CD4-positive, alpha-beta T cell (primary cell): Measurements from ENCODE around the gene IGF1R. TPM values are rescaled to one million over a fixed set of nuclear protein-coding genes. Genes with fewer than 3 reads are reported as not detected.

Source experiments
- ATAC-seq: fragments of 200-7000 bp; cut with Tn5 transposase; one replicate; pipeline ENCODE4 v1.10.0; 2022; ENCODE audit warnings: mild to moderate bottlenecking; ENCODE audit not compliant: poor library complexity
- CTCF ChIA-PET: fragments of 350-600 bp; sonication (Branson Sonifier 250); formaldehyde crosslinking; loops from one replicate; lab custom pipeline; 2021; ENCODE audit warnings: antibody characterized with exemption, inconsistent platforms; lab: Charles Lee
- POLR2A ChIA-PET: fragments of 350-600 bp; sonication (Branson Sonifier 250); formaldehyde crosslinking; loops from one replicate; lab custom pipeline; 2021; ENCODE audit warnings: antibody characterized with exemption, inconsistent platforms; lab: Charles Lee
- DNase-seq, 14 experiments: peaks; one replicate each; pipeline ENCODE4 v3.0.0-alpha.2; 2013 to 2020; ENCODE audit warnings: mixed read lengths in 2 of 14
- H3K27ac ChIP-seq, 2 donors: one replicate each; pipeline versions ENCODE4 v1.5.1 to v1.7.0; 2013; ENCODE audit warnings: low read length in 2 of 2, low read depth in 1 of 2, mild to moderate bottlenecking in 1 of 2
- H3K27me3 ChIP-seq, 2 experiments: 1 replicate in 1 of 2; 2 replicates in 1 of 2; pipeline versions ENCODE4 v1.6.1 to v1.7.0; 2013; ENCODE audit warnings: low read length in 2 of 2, control low read depth in 1 of 2, mild to moderate bottlenecking in 1 of 2, moderate library complexity in 1 of 2; ENCODE audit not compliant: insufficient read depth in 2 of 2, control insufficient read depth in 1 of 2
- H3K36me3 ChIP-seq: one replicate; pipeline ENCODE4 v1.6.1; 2013; ENCODE audit warnings: low read length, control low read depth; ENCODE audit not compliant: insufficient read depth
- H3K4me1 ChIP-seq: one replicate; pipeline ENCODE4 v1.6.1; 2013; ENCODE audit warnings: low read length, control low read depth; ENCODE audit not compliant: insufficient read depth
- H3K4me3 ChIP-seq: one replicate; pipeline ENCODE4 v1.5.1; 2013; ENCODE audit warnings: mild to moderate bottlenecking, low read length, moderate library complexity
- H3K9me3 ChIP-seq, 2 experiments: 1 replicate in 1 of 2; 2 replicates in 1 of 2; pipeline versions ENCODE4 v1.6.1 to v1.7.0; 2013; ENCODE audit warnings: low read length in 2 of 2, mild to moderate bottlenecking in 2 of 2, control low read depth in 1 of 2, moderate library complexity in 1 of 2; ENCODE audit not compliant: control insufficient read depth in 1 of 2, insufficient read depth in 1 of 2
- H3K27ac Mint-ChIP-seq: one replicate; pipeline ENCODE4 v1.8.0; 2020; ENCODE audit warnings: mixed read lengths
- H3K27me3 Mint-ChIP-seq: one replicate; pipeline ENCODE4 v1.8.0; 2021; ENCODE audit warnings: mixed read lengths
- H3K36me3 Mint-ChIP-seq: one replicate; pipeline ENCODE4 v1.8.0; 2021; ENCODE audit warnings: low read depth, mixed read lengths
- H3K4me1 Mint-ChIP-seq: one replicate; pipeline ENCODE4 v1.8.0; 2021; ENCODE audit warnings: low read depth, mixed read lengths
- H3K4me3 Mint-ChIP-seq: one replicate; pipeline ENCODE4 v1.8.0; 2020; ENCODE audit warnings: mild to moderate bottlenecking, mixed read lengths
- H3K9me3 Mint-ChIP-seq: one replicate; pipeline ENCODE4 v1.8.0; 2020; ENCODE audit warnings: mixed read lengths
- intact Hi-C, 2 experiments: fragments of 100-400 bp; cut with DNase I in 1 of 2; cut with micrococcal nuclease in 1 of 2; formaldehyde crosslinking; loops; one replicate each; pipeline versions ENCODE4 v1.15.1 to v1.9.0; 2023 to 2025; cut with DNase I, micrococcal nuclease
- total RNA-seq, 174 experiments: library from RNA in 2 of 174; stranded (reverse) in 2 of 174; gene quantifications; one replicate each; pipeline ENCODE4 v1.2.3 and lab custom pipeline; 2021 to 2026
- TF ChIP-seq, protein P1 (sequence below): fragments of 200-600 bp; IDR thresholded peaks from one replicate; pipeline ENCODE4 v1.8.0; 2022; ENCODE audit warnings: antibody characterized with exemption, mild to moderate bottlenecking

Gene IGF1R
- total RNA-seq, 2 experiments from 2014 or later: 39.2 to 40.3 TPM

- Mint-ChIP-seq H3K4me1 (peaks cover 54% of the 10 kb centered on the region), H3K36me3 (no peaks in the 10 kb centered on the region), H3K27me3 (no peaks in the 10 kb centered on the region), H3K27ac (no peak overlapping the region), H3K4me3 (no peak overlapping the region), H3K9me3 (no peaks in the 10 kb centered on the region)
- ATAC-seq (no peak), DNase-seq (no peak)
- no peak overlapping the region for H3K27ac ChIP-seq
- ChIA-PET POLR2A (interaction anchor here (1.3 kb wide), 1 partner anchor 132 kb away, joined by 3 read pairs; no protein-coding TSS in a partner anchor), CTCF (interaction anchor here (0.9 to 2.4 kb wide), 10 partner anchors 9 to 298 kb away, joined by 3 to 24 read pairs (median 3); no protein-coding TSS in a partner anchor)
- no peak overlapping the region for H3K4me3 ChIP-seq
- H3K36me3 ChIP-seq: no peaks in the 10 kb centered on the region
- H3K27me3 ChIP-seq: no peaks in the 10 kb centered on the region
- H3K9me3 ChIP-seq: no peaks in the 10 kb centered on the region
- TF ChIP-seq, protein P1, sequence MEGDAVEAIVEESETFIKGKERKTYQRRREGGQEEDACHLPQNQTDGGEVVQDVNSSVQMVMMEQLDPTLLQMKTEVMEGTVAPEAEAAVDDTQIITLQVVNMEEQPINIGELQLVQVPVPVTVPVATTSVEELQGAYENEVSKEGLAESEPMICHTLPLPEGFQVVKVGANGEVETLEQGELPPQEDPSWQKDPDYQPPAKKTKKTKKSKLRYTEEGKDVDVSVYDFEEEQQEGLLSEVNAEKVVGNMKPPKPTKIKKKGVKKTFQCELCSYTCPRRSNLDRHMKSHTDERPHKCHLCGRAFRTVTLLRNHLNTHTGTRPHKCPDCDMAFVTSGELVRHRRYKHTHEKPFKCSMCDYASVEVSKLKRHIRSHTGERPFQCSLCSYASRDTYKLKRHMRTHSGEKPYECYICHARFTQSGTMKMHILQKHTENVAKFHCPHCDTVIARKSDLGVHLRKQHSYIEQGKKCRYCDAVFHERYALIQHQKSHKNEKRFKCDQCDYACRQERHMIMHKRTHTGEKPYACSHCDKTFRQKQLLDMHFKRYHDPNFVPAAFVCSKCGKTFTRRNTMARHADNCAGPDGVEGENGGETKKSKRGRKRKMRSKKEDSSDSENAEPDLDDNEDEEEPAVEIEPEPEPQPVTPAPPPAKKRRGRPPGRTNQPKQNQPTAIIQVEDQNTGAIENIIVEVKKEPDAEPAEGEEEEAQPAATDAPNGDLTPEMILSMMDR: no peak
- intact Hi-C loops: loop anchor here (1.0 to 10.0 kb wide), 7 partner anchors 102 to 298 kb away; no protein-coding TSS in a partner anchor
- H3K4me1 ChIP-seq: peaks cover 27% of the 10 kb centered on the region
Observed at GRCh38 chr15:98778960-98779359, 130.6 kb downstream of the IGF1R start.

DNA sequence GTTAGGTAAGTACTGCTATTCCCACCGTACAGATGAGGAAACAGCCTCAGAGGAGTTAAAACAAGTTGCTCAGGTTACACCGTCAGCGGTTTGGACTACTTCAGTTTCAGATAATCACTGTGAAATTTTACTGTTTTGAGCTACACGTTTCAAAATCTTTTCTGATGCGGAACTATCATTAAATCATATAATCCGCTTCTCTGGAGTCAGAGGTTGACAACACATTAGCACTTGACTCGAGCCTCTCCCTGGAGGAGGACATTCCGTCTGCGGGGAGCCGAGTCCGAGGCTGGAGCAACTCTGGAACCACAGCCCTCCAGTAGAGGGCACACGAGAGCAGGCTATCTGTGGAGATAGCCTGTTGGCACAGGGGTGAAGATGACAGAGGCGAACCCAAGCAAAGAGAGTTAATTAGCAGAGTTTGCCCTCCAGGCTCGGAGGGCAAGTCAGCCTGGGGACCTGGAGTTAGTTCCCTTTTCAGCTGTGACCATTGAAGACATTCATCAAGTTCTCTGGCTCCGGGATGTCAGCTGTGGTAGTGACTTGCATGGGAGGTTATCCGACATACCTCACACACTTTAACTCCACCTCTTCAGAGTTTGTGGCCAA, 131.2 kb downstream of the IGF1R start:
- ChIA-PET CTCF (interaction anchor here (0.7 to 2.4 kb wide), 14 partner anchors 10 to 297 kb away, joined by 3 to 24 read pairs (median 3); no protein-coding TSS in a partner anchor), POLR2A (no interaction called here)
- Mint-ChIP-seq H3K36me3 (no peaks in the 10 kb centered on the region), H3K4me3 (peak overlapping the region; percentile 46), H3K27me3 (no peaks in the 10 kb centered on the region), H3K4me1 (peaks cover 50% of the 10 kb centered on the region), H3K27ac (no peak overlapping the region), H3K9me3 (no peaks in the 10 kb centered on the region)
- Histone ChIP-seq H3K9me3 (no peaks in the 10 kb centered on the region), H3K4me1 (peaks cover 27% of the 10 kb centered on the region), H3K27ac (no peak overlapping the region), H3K4me3 (no peak overlapping the region), H3K36me3 (no peaks in the 10 kb centered on the region), H3K27me3 (no peaks in the 10 kb centered on the region)
- TF ChIP-seq, protein P1: peak; percentile 92
- ATAC-seq (peak; percentile 85), DNase-seq (peak; percentile 52 to 86 (median 66))
- intact Hi-C loops: loop anchor here (1.0 to 10.0 kb wide), 7 partner anchors 102 to 298 kb away; no protein-coding TSS in a partner anchor

DNA sequence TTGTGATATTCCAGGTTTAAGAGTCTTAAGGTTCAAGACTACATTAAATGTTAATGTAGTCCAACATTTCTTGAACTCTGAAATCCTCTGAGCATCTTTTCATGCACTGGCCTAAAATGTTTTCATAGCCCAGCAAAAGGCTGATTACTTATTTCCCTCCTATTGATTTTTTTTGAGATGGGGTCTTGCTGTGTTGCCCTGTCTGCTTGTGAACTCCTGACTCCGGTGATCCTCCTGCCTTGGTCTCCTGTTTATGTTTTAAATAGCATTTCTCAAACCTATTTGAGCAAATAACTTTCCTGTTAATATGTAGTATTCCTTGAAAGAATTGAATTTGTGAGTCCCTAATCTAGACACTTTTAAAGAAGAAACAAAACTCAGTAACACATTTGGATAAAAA, 133.5 kb downstream of the IGF1R start:
- intact Hi-C loops: no loop called here
- no peak for ATAC-seq
- Histone ChIP-seq H3K36me3 (no peaks in the 10 kb centered on the region), H3K27ac (no peak overlapping the region), H3K9me3 (no peaks in the 10 kb centered on the region), H3K4me1 (peaks cover 29% of the 10 kb centered on the region), H3K27me3 (no peaks in the 10 kb centered on the region), H3K4me3 (no peak overlapping the region)
- Mint-ChIP-seq H3K27ac (no peak overlapping the region), H3K27me3 (no peaks in the 10 kb centered on the region), H3K4me3 (no peak overlapping the region), H3K36me3 (no peaks in the 10 kb centered on the region), H3K4me1 (peaks cover 51% of the 10 kb centered on the region), H3K9me3 (no peaks in the 10 kb centered on the region)
- TF ChIP-seq, protein P1: no peak
- ChIA-PET CTCF (interaction anchor here (1.2 kb wide), 1 partner anchor 69 kb away, joined by 3 read pairs; no protein-coding TSS in a partner anchor), POLR2A (no interaction called here)
- DNase-seq: no peak
